ENCODE results near the gene CCND1. TPM values are rescaled to one million over a fixed set of nuclear protein-coding genes. Genes with fewer than 3 reads are reported as not detected.

The CCND1 gene
- total and polyA plus RNA-seq, 2 donors (not counting 1 experiment from before 2014, with no cell fraction given): 322 to 548 TPM

- H3K4me1 ChIP-seq (ENCODE audit: control insufficient read depth, extremely low read depth, insufficient read depth, low read length): peaks cover 3% of the 10 kb centered on the region
- H3K4me3 ChIP-seq (replicated peaks in 1 of 4; ENCODE audit: control extremely low read depth in 1 of 4, insufficient read depth in 1 of 4, low read depth in 3 of 4, low read length in 4 of 4): no peak overlapping the region
- no peaks in the 10 kb centered on the region for H3K36me3 ChIP-seq (ENCODE audit: control insufficient read depth, insufficient read depth, low read length)
- H2AFZ ChIP-seq (ENCODE audit: low read length): no peak overlapping the region
- DNase-seq (ENCODE audit: low read depth in 2 of 2): no peak
- no peak overlapping the region for H3K4me2 ChIP-seq (ENCODE audit: extremely low read depth, insufficient read depth, low read length)
- no peak for TF ChIP-seq CTCF (conservative IDR thresholded peaks at IDR 0.05 in 1 of 2, IDR thresholded peaks at IDR 0.05 in 1 of 2; ENCODE audit: low read depth in 1 of 2, low read length in 2 of 2)
- no peak for TF ChIP-seq EZH2 (IDR thresholded peaks at IDR 0.05; ENCODE audit: low read length, missing control alignments)
- H3K27me3 ChIP-seq (ENCODE audit: control insufficient read depth, insufficient read depth, low read length): peaks cover 16% of the 10 kb centered on the region
- H4K20me1 ChIP-seq (ENCODE audit: control insufficient read depth, extremely low read depth, insufficient read depth, low read length): no peaks in the 10 kb centered on the region
- no peaks in the 10 kb centered on the region for H3K9me3 ChIP-seq (ENCODE audit: control insufficient read depth, insufficient read depth, low read depth, low read length)
- no peak overlapping the region for H3K9ac ChIP-seq (ENCODE audit: insufficient read depth, low read length)
- H3K27ac ChIP-seq (ENCODE audit: insufficient read depth, low read length): no peak overlapping the region
- no peaks in the 10 kb centered on the region for H3K79me2 ChIP-seq (ENCODE audit: control insufficient read depth, insufficient read depth, low read length)
Measured at GRCh38 chr11:69697469-69697843, 56.5 kb downstream of the CCND1 start.

- no peaks in the 10 kb centered on the region for H4K20me1 ChIP-seq (ENCODE audit: control insufficient read depth, extremely low read depth, insufficient read depth, low read length)
- H3K4me2 ChIP-seq (ENCODE audit: extremely low read depth, insufficient read depth, low read length): no peak overlapping the region
- H3K27ac ChIP-seq (ENCODE audit: insufficient read depth, low read length): no peak overlapping the region
- peaks cover 18% of the 10 kb centered on the region for H3K27me3 ChIP-seq (ENCODE audit: control insufficient read depth, insufficient read depth, low read length)
- H3K36me3 ChIP-seq (ENCODE audit: control insufficient read depth, insufficient read depth, low read length): no peaks in the 10 kb centered on the region
- no peak overlapping the region for H3K4me3 ChIP-seq (replicated peaks in 1 of 4; ENCODE audit: control extremely low read depth in 1 of 4, insufficient read depth in 1 of 4, low read depth in 3 of 4, low read length in 4 of 4)
- no peak overlapping the region for H2AFZ ChIP-seq (ENCODE audit: low read length)
- H3K9me3 ChIP-seq (ENCODE audit: control insufficient read depth, insufficient read depth, low read depth, low read length): no peaks in the 10 kb centered on the region
- H3K4me1 ChIP-seq (ENCODE audit: control insufficient read depth, extremely low read depth, insufficient read depth, low read length): peaks cover 3% of the 10 kb centered on the region
- DNase-seq (ENCODE audit: low read depth in 2 of 2): no peak
- no peak overlapping the region for H3K9ac ChIP-seq (ENCODE audit: insufficient read depth, low read length)
- no peaks in the 10 kb centered on the region for H3K79me2 ChIP-seq (ENCODE audit: control insufficient read depth, insufficient read depth, low read length)
- TF ChIP-seq EZH2 (IDR thresholded peaks at IDR 0.05; ENCODE audit: low read length, missing control alignments) (no peak), CTCF (conservative IDR thresholded peaks at IDR 0.05 in 1 of 2, IDR thresholded peaks at IDR 0.05 in 1 of 2; ENCODE audit: low read depth in 1 of 2, low read length in 2 of 2) (no peak)
Measured at GRCh38 chr11:69697861-69698260, 56.9 kb downstream of the CCND1 start.

- Histone ChIP-seq H3K27ac (ENCODE audit: insufficient read depth, low read length) (no peak overlapping the region), H3K4me1 (ENCODE audit: control insufficient read depth, extremely low read depth, insufficient read depth, low read length) (peaks cover 3% of the 10 kb centered on the region), H3K79me2 (ENCODE audit: control insufficient read depth, insufficient read depth, low read length) (no peaks in the 10 kb centered on the region), H4K20me1 (ENCODE audit: control insufficient read depth, extremely low read depth, insufficient read depth, low read length) (no peaks in the 10 kb centered on the region), H3K9ac (ENCODE audit: insufficient read depth, low read length) (no peak overlapping the region), H3K36me3 (ENCODE audit: control insufficient read depth, insufficient read depth, low read length) (no peaks in the 10 kb centered on the region), H3K4me2 (ENCODE audit: extremely low read depth, insufficient read depth, low read length) (no peak overlapping the region), H3K27me3 (ENCODE audit: control insufficient read depth, insufficient read depth, low read length) (peaks cover 23% of the 10 kb centered on the region), H3K4me3 (replicated peaks in 1 of 4; ENCODE audit: control extremely low read depth in 1 of 4, insufficient read depth in 1 of 4, low read depth in 3 of 4, low read length in 4 of 4) (no peak overlapping the region), H3K9me3 (ENCODE audit: control insufficient read depth, insufficient read depth, low read depth, low read length) (no peaks in the 10 kb centered on the region), H2AFZ (ENCODE audit: low read length) (no peak overlapping the region)
- DNase-seq (ENCODE audit: low read depth in 2 of 2): no peak
- TF ChIP-seq EZH2 (IDR thresholded peaks at IDR 0.05; ENCODE audit: low read length, missing control alignments): no peak
- no peak for TF ChIP-seq CTCF (conservative IDR thresholded peaks at IDR 0.05 in 1 of 2, IDR thresholded peaks at IDR 0.05 in 1 of 2; ENCODE audit: low read depth in 1 of 2, low read length in 2 of 2)
Measured at GRCh38 chr11:69698362-69698761, 57.4 kb downstream of the CCND1 start.
